Stimulated activated naive CD8-positive, alpha-beta T cell treated with anti-CD3 and anti-CD28 coated beads, Interleukin-15, Interleukin-2, amounts not matched to agents 100 ng/mL and 50 ng/mL, for 24 hours (primary cell): ENCODE measurements around the gene PDCD10.

Source experiments
- H3K27ac Mint-ChIP-seq: one replicate; pipeline ENCODE4 v1.8.0; 2021; ENCODE audit warnings: mild to moderate bottlenecking, mixed read lengths
- H3K27me3 Mint-ChIP-seq: one replicate; pipeline ENCODE4 v1.8.0; 2021; ENCODE audit warnings: mixed read lengths
- H3K36me3 Mint-ChIP-seq: one replicate; pipeline ENCODE4 v1.8.0; 2021; ENCODE audit warnings: low read depth, mixed read lengths
- H3K4me1 Mint-ChIP-seq: one replicate; pipeline ENCODE4 v1.8.0; 2021; ENCODE audit warnings: low read depth, mixed read lengths
- H3K4me3 Mint-ChIP-seq: one replicate; pipeline ENCODE4 v1.8.0; 2021; ENCODE audit warnings: mild to moderate bottlenecking, mixed read lengths
- H3K9me3 Mint-ChIP-seq: one replicate; pipeline ENCODE4 v1.8.0; 2021; ENCODE audit warnings: mixed read lengths

The PDCD10 gene

GRCh38 chr3:167671878-167672427 lies 62.7 kb downstream of the PDCD10 start:
- H3K27ac Mint-ChIP-seq = no peak overlapping the region
- H3K9me3 Mint-ChIP-seq = peaks cover 21% of the 10 kb centered on the region
- H3K4me1 Mint-ChIP-seq = no peaks in the 10 kb centered on the region
- no peak overlapping the region for H3K4me3 Mint-ChIP-seq
- H3K27me3 Mint-ChIP-seq = no peaks in the 10 kb centered on the region
- peaks cover 54% of the 10 kb centered on the region for H3K36me3 Mint-ChIP-seq

- Mint-ChIP-seq H3K9me3 (peaks cover 8% of the 10 kb centered on the region), H3K4me3 (no peak overlapping the region), H3K4me1 (no peaks in the 10 kb centered on the region), H3K27ac (no peak overlapping the region), H3K36me3 (peaks cover 31% of the 10 kb centered on the region), H3K27me3 (no peaks in the 10 kb centered on the region)
These were observed 65.0 kb downstream of the PDCD10 start for GRCh38 chr3:167669699-167670098.

GRCh38 chr3:167668651-167669050 lies 66.0 kb downstream of the PDCD10 start:
- no peak overlapping the region for H3K4me3 Mint-ChIP-seq
- no peaks in the 10 kb centered on the region for H3K27me3 Mint-ChIP-seq
- peaks cover 21% of the 10 kb centered on the region for H3K36me3 Mint-ChIP-seq
- no peaks in the 10 kb centered on the region for H3K4me1 Mint-ChIP-seq
- H3K27ac Mint-ChIP-seq = no peak overlapping the region
- peaks cover 3% of the 10 kb centered on the region for H3K9me3 Mint-ChIP-seq

- Mint-ChIP-seq H3K4me1 (no peaks in the 10 kb centered on the region), H3K27ac (no peak overlapping the region), H3K9me3 (peaks cover 3% of the 10 kb centered on the region), H3K36me3 (no peaks in the 10 kb centered on the region), H3K27me3 (no peaks in the 10 kb centered on the region), H3K4me3 (no peak overlapping the region)
These were observed 68.1 kb downstream of the PDCD10 start for GRCh38 chr3:167666563-167666962.

- Mint-ChIP-seq H3K4me3 (no peak overlapping the region), H3K4me1 (no peaks in the 10 kb centered on the region), H3K36me3 (no peaks in the 10 kb centered on the region), H3K27me3 (no peaks in the 10 kb centered on the region), H3K27ac (no peak overlapping the region), H3K9me3 (peaks cover 3% of the 10 kb centered on the region)
These were observed 71.7 kb downstream of the PDCD10 start for GRCh38 chr3:167662919-167663400.

- no peaks in the 10 kb centered on the region for H3K27me3 Mint-ChIP-seq
- H3K4me3 Mint-ChIP-seq = no peak overlapping the region
- H3K9me3 Mint-ChIP-seq = no peaks in the 10 kb centered on the region
- no peaks in the 10 kb centered on the region for H3K36me3 Mint-ChIP-seq
- H3K4me1 Mint-ChIP-seq = peaks cover 8% of the 10 kb centered on the region
- H3K27ac Mint-ChIP-seq = no peak overlapping the region
These were observed 76.9 kb downstream of the PDCD10 start for GRCh38 chr3:167657684-167658225.

- Mint-ChIP-seq H3K27ac (no peak overlapping the region), H3K4me1 (peaks cover 8% of the 10 kb centered on the region), H3K4me3 (no peak overlapping the region), H3K27me3 (no peaks in the 10 kb centered on the region), H3K36me3 (no peaks in the 10 kb centered on the region), H3K9me3 (no peaks in the 10 kb centered on the region)
These were observed 77.9 kb downstream of the PDCD10 start for GRCh38 chr3:167656821-167657220.

- H3K27ac Mint-ChIP-seq = no peak within 1 kb of the TSS
- H3K27me3 Mint-ChIP-seq = no peaks in the 10 kb centered on the region
- no peak within 1 kb of the TSS for H3K4me3 Mint-ChIP-seq
- H3K4me1 Mint-ChIP-seq = peaks cover 26% of the 10 kb centered on the region
- no peaks in the 10 kb centered on the region for H3K9me3 Mint-ChIP-seq
- H3K36me3 Mint-ChIP-seq = no peaks in the 10 kb centered on the region
These were observed 80.9 kb downstream of the PDCD10 start, which contains the start of gene WDR49 for GRCh38 chr3:167653760-167654159. Gene WDR49, minus strand, starts transcription at chr3:167653942. Its CDS starts 517 bp downstream, at chr3:167653425.

- Mint-ChIP-seq H3K36me3 (no peaks in the 10 kb centered on the region), H3K4me3 (no peak overlapping the region), H3K27ac (no peak overlapping the region), H3K4me1 (peaks cover 26% of the 10 kb centered on the region), H3K27me3 (no peaks in the 10 kb centered on the region), H3K9me3 (no peaks in the 10 kb centered on the region)
These were observed 81.5 kb downstream of the PDCD10 start for GRCh38 chr3:167653155-167653554.

GRCh38 chr3:167651826-167652225 lies 82.9 kb downstream of the PDCD10 start:
- Mint-ChIP-seq H3K4me1 (peaks cover 26% of the 10 kb centered on the region), H3K36me3 (no peaks in the 10 kb centered on the region), H3K27ac (no peak overlapping the region), H3K27me3 (no peaks in the 10 kb centered on the region), H3K9me3 (no peaks in the 10 kb centered on the region), H3K4me3 (no peak overlapping the region)

GRCh38 chr3:167650459-167650858 lies 84.2 kb downstream of the PDCD10 start:
- no peak overlapping the region for H3K27ac Mint-ChIP-seq
- H3K9me3 Mint-ChIP-seq = peaks cover 2% of the 10 kb centered on the region
- no peak overlapping the region for H3K4me3 Mint-ChIP-seq
- H3K4me1 Mint-ChIP-seq = peaks cover 26% of the 10 kb centered on the region
- H3K36me3 Mint-ChIP-seq = no peaks in the 10 kb centered on the region
- no peaks in the 10 kb centered on the region for H3K27me3 Mint-ChIP-seq

GRCh38 chr3:167649746-167650145 lies 84.9 kb downstream of the PDCD10 start:
- H3K9me3 Mint-ChIP-seq = peaks cover 3% of the 10 kb centered on the region
- H3K36me3 Mint-ChIP-seq = no peaks in the 10 kb centered on the region
- no peaks in the 10 kb centered on the region for H3K27me3 Mint-ChIP-seq
- H3K4me3 Mint-ChIP-seq = no peak overlapping the region
- no peak overlapping the region for H3K27ac Mint-ChIP-seq
- peaks cover 26% of the 10 kb centered on the region for H3K4me1 Mint-ChIP-seq

- Mint-ChIP-seq H3K4me1 (peaks cover 2% of the 10 kb centered on the region), H3K27me3 (peaks cover 2% of the 10 kb centered on the region), H3K4me3 (no peak overlapping the region), H3K9me3 (peaks cover 9% of the 10 kb centered on the region), H3K27ac (no peak overlapping the region), H3K36me3 (no peaks in the 10 kb centered on the region)
These were observed 90.1 kb downstream of the PDCD10 start for GRCh38 chr3:167644611-167645010.
